HG03280 (cell line): ENCODE data around the gene AGRN.
"Not testable (repeated sequence)": the region's sequence is repeated elsewhere in the genome, so short reads cannot be mapped to it uniquely, and the experiment has no call there.

Source experiments
- ATAC-seq: cut with Tn5 transposase; IDR thresholded peaks from one replicate; pipeline ENCODE4 v1.9.1; 2021; ENCODE audit warnings: mild to moderate bottlenecking, moderate library complexity; ENCODE audit not compliant: unreplicated experiment

AGRN gene

DNA sequence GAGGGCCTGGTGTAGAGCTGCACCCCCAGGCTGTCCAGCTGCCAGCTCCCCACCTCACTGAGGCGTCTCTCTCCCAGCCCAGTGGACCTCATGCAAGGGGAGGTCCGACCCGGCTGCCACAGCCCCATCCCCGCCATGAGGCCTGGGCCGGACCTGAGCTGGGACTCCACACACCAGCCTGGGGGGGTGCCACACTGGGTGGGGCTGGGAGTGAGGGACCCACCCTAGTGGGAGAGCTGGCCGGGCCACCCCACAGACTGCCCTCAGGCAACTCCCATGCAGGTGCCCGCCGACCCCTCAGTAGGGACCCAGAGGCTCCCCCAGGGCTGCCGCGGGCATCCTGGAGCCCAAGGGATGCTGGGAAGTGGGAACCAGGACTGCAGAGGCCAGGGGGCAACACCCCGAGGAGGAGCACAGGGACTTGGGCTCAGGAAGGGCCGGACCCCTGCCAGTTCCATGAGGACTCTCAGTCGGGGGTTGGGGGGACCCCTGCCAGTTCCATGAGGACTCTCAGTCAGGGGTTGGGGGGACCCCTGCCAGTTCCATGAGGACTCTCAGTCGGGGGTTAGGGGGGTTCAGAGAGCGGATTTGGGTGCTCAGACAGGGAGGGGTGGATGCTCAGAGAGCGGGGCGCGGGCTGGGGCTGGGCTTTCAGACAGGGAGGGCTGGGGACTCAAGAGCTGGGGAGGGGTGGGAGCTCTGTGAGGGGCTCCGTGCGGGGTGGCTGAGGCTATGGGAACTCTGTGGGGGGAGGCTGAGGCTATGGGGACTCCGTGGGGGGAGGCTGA is 55.4 kb downstream of the AGRN start:
- no peak for ATAC-seq

DNA sequence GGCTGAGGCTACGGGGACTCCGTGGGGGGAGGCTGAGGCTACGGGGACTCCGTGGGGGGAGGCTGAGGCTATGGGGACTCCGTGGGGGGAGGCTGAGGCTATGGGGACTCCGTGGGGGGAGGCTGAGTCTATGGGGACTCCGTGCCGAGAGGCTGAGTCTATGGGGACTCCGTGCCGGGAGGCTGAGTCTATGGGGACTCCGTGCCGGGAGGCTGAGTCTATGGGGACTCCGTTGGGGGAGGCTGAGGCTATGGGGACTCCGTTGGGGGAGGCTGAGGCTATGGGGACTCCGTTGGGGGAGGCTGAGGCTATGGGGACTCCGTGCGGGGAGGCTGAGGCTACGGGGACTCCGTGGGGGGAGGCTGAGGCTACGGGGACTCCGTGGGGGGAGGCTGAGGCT is 57.5 kb downstream of the AGRN start:
- not testable (repeated sequence) for ATAC-seq

DNA sequence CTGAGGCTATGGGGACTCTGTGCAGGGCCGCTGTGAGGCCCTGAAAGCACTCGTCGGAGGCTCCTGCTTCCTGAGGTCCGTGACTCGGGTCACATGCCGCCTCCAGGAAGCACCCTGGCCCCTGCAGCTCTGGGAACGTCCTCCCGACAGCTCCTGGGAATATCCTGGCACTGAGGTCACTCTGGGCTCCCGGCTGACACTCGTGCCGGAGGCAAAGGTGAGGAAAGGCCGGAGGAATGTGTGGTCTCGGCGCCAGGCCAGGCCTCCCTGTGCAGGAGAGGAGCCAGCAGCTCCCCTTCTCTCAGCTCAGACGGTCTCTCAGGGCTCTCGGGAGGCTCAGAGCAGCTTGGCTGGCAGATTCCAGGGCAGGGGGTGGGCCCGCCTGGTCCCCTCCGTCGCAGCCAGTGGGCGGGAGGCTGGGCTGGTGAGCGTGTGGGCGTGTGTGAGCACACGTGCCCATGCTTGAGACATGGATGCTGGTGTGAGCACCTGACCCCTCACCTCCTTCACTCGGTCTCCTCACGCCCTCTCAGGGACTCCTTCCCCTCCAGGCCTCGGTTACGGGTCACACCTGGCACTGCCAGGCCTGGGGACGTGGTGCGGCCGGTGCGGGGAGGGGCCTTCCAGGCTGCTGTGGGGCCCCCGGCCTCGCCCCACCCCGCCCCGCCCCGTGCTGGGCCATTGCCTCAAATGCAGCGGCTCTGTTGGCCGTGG is 59.6 kb downstream of the AGRN start:
- ATAC-seq = no peak

DNA sequence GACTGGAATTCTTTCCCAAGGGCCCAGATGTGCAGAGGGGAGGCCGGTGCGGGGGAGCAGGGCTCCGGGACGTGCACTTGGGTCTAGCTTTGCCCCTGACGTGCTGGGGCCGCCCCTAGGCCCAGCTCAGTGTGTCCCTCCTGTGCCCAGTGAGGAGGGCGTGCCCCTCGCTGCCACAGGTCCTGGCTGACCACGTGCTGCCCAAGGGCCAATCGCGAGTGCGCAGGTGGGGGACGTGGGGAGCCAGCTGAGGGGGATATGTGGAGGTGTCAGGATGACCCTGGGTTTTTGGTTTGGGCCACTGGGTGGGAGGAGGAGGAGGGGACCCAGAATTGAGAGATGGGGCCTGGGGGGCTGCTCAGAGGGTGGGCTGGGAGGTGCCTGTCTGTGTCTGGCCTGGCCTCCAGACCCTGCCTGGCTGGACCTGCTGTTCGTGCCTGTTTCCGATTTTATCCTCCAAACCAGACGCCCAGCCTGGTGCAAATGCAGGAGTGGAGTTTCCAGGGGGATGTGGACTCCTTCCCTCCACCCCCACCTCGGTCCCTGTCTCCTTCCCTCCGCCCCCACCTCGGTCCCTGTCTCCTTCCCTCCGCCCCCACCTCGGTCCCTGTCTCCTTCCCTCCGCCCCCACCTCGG is 60.3 kb downstream of the AGRN start:
- no peak for ATAC-seq

DNA sequence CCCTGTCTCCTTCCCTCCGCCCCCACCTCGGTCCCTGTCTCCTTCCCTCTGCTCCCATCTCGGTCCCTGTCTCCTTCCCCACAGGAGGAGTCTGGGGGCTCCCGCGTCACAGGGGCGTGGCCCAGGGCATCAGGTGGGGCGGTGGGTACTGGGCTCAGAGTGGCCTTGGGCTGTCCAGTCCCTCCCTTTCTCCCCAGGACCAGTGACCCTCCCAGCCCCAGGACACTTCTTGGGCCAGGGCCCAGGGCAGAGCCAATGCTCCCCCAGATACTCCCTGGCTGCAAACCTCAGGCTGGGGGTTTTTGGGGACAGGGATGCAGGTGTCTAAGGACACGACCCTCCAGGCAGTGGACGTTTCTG is 61.0 kb downstream of the AGRN start:
- no peak for ATAC-seq

DNA sequence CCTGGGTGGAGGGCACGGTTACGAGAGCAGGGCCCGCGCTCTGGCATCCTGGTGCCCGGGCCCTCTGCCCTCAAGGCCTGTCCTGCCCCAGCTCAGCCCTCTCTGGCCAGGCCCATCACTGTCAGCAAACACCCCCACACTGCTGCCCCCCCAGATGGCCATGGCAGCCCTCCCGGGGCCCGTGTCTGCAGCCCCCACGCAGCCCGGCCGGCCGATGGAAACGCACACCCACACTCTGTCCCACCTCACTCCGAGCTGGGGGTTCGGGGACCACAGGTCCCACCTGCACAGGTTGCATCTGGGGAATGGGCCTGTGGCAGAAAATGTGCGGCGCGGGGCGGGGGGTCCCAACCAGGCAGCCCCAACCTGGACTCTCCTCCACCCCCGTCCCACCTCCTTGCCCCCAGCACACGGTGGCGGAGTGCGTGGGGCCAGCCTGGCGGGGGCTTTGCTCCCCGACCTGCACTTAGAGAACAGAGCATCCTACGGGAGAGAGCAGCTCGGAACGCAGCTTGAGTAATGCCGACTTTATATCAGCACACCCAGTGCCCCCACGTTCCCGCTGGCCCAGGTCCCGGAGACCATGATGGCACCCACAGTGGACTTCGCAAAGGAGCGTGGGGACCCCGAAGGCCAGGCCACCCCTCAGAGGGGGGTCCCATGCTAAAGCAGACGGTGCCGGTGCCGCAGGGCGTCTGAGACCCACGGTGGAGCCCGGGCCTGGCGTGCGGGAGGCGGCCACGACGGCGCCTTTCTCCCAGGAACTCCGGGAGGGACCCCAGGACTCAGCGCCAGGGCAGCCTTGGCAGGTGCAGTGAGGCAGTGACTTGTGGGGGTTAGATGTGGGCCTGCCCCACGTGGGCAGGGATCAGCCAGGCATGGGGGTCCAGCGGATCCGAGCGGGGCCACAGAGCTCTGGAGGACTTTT is 61.7 kb downstream of the AGRN start:
- no peak for ATAC-seq

DNA sequence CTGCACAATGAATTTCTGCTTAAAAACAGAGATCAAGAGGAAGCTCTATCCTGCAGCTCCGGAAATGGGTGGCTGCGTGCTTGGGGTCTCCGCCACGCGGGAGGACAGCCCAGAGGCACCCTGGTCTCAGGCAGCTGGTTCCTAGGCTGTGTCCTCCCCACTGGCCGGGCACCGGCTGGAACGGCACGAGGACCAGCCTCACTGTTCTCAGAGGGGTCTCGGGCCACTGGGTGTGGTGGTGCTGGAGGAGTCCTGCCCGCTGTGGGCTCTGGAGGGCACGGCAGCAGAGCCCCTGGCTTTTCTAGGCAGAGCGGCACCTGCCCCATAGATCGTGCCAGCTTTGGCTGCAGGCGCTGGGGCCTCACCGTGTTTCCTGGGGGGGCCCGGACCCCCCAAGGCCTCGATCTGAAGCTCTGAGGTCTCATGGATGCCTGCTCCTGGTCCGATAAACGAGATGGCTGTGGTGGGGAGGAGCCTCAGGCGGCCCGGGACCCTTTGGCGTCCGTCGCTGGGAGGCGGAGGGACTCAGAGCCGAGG is 62.4 kb downstream of the AGRN start:
- ATAC-seq = no peak

DNA sequence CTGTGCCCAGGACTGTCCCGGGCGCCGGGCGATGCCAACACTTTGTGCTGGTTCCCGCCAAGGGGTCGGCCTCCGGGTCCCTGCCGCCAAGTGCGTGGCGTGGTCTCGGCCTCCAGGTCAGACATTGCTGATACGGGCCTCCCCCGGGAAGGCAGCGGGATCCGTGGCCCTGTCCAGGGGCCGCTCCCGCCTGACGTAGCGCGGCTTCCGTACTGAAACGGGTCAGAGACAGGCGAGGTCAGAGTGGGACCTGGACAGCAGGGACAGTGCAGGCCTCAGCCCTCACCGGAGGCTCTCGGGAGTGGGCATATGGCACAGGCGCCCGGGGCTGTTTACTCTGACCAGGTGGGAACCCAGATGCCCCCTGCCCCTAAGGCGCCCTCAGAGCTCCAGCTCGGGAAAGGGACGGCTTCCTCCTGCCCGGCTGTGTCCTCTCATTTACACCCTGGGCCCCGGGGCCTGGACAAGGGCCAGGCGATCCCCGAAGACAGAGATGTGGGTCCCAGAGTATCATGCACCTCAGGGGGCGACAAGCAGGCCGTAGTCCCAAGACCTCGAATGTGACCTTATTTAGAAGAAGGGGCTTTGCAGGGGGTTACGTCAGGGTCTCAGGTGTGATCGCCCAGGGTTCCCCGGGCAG is 63.0 kb downstream of the AGRN start:
- ATAC-seq = no peak

DNA sequence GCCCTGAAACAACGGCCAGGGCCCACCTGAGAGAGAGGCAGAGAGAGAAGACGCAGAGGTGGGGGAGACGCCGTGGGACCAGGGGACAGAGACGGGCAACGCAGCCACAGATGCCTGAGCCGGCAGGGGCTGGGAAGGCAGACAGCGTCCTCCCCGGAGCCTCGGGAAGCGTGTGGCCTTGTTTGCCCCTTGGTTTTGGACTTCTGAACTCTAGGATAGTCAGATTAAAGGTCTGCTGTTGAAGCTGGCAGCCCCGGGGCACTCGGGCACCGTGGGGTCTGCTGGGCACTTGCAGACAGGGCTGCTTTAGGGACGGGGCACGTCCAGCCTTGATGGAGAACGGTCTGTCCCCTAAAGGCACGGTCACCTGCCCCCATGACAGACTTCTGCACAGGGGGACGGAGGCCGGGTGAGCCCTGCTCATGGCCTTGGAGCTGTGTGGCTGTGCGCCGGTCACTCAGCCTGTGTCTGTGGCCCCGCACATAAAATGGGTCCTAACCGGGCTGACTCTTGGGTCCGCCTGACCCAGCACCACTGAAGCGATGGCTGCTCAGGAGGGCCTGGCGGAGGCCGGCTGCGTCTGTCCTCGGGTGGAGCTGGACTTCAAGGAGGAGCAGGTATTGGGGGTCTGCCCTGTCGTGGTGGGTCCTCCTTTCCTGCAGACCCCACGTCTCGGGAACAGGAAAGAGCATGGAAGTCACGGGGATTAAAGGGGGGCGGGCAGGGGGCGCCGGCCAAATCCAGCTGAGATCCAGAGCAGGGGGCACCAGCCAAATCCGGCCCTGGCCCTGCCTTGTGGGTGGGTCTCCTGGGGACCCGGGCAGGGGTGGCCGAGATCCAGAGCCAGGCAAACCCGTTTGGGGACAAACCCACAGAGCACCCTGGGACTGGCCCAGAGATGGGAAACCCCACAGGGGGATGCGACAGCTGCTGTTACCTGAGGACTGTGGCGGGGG is 63.8 kb downstream of the AGRN start:
- ATAC-seq = no peak

DNA sequence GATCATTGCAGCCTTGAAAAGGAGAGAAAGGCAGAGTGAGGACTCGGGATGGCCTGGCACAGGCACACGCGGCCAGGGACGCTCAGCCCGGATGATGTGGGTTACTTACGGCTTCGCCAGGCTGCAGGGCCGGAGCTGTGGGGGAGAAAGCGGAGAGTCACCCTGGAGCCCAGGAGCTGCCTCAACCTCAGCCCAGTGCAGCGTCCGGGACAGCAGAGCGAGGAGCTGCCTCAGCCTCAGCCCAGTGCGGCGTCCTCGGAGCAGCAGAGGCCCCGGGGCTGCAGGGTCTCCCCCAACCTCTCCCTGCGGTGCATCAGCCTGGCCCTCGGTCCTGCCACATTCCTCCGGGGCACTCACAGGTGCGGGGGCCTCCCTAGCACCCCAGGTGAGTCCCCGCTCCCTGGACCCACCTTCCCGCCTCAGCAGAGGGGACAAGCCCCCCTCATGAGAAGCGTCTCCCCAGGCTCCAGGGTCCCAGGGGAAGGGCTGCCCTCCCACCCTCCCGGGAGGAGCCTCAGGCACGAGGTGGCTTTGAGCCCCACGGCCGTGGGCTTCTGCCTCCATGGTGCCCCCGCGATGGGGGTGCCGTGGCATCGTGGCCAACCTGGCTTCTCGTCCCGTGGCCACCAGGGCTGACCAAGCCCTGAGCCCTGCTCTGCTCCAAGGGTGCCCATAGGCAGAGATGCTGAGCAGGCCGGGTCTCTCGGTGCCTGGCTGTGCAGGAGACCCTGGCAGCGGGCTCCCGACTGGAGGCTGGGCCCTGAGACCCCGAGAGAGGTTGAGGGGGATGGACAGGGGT is 64.7 kb downstream of the AGRN start:
- no peak for ATAC-seq

DNA sequence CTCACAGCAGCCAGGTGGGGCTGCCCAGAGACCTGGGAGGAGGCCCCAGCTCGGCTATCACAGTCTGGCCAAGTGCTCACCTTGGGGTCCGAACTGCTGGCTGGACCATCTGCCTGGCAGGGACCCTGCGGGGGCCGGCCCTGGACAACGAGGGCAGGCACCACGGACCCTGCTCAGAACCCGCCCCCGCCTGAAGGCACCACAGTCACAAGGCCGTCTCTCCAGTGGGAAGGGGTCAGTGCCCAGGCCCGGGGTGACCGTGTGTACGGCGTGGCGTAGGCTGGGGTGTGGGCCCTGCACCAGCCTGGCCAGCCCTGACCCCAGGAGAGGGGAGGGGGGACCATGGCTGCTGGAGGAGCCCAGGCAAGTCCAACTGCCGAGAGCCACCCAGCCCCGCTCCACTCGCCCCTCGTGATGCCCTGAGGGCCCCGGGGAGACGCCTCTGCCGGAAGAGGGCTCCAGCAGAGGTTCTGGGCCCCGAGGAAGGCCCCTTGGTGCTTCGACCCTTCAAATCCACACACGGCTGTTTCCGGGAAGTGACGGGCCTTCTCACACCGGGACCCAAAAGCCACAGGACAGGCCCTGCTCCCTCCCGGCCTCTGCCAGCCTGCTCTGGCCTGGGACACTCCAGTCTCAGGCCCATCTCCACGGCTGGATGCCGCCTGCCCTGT is 65.4 kb downstream of the AGRN start:
- no peak for ATAC-seq

DNA sequence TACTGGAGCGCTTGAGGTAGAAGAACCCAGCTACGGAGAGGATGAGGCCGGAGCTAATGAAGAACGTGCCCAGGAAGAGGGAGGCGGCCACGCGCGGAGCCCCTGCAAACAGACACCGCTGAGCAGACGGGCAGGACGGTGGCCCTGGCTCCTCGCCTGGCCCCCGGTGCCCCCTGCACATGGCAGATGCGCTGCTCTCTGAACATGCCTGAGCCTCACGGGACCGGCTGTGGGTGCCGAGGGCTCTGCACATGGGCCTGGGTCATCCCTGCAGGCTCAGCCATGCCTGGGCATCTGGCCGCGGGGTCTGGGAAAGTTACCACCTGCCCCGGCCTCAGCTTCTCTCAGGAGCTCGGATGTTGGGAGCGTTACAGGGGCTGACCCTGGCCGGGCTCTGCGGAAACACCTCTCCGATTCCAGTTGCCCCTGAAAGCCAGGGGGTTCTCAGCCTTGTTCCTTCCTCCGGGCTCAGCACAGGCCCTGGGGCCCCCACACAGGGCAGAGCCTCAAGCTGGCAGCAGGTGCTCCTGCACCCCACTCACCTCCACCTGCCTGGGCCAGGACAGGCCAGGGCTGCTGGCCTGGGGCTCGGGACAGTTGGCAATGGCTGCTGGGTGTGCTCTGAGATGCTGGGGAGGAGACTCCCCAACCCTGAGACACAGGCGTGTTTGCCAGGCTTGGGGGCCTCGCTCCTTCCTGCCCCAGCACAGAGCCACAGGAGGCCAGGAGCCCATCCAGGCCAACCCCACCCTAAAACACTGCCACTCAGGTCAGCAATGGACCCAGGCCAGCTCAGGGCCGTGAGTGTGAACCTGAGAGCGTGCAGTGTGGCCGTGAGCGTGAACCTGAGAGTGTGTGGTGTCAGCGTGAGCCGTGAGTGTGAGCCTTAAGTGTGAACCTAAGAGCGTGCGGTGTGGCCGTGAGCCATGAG is 66.3 kb downstream of the AGRN start:
- ATAC-seq = no peak

DNA sequence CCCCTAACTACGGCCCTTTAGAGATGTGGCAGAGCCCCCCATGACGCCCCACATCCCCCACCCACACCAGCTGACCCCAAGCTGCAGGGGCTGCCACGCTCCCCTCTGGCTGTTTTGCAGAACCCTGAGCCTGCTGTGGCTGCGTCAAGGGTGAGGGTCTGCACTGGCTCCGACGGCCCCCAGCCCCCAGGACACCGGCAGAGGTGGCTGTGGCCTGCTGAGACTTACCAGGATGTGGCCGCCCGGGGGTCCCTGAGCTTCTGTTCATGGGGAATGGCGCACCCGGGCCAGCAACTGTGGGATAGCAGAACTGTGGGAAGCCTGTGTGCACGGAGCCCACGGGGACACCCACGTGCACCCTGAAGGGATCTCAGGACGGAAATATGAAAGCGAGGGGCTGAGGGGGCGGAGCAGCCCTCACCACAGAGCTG is 67.0 kb downstream of the AGRN start:
- ATAC-seq = no peak

DNA sequence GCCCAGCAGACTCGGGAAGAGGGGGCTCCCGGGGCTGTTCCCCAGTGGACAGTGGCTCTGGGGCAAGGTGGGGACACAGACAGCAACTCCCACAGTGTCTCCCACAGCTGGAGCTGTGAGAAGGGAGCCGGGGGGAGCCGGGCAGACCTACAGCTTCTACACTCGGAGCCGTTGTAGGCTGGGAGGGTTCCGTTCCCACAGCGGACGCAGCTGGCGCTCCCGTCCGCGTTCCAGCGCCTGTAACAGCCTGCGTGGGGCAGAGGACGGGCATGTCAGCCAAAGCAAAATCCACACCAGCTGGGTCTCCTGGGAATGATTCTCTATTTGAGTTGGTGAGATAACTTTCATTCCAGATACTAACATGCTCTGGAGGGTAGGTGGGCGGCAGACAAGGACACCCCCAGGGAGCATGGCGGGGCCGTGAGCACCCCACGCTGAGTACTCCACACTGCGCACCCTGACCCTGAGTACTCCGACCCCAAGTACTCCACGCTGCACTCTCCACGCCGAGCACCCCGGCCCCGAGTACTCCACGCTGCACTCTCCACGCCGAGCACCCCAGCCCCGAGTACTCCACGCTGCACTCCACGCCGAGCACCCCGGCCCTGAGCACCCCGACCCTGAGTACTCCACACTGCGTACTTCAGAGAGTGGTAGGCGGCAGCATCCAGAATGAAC is 67.6 kb downstream of the AGRN start:
- ATAC-seq = no peak

DNA sequence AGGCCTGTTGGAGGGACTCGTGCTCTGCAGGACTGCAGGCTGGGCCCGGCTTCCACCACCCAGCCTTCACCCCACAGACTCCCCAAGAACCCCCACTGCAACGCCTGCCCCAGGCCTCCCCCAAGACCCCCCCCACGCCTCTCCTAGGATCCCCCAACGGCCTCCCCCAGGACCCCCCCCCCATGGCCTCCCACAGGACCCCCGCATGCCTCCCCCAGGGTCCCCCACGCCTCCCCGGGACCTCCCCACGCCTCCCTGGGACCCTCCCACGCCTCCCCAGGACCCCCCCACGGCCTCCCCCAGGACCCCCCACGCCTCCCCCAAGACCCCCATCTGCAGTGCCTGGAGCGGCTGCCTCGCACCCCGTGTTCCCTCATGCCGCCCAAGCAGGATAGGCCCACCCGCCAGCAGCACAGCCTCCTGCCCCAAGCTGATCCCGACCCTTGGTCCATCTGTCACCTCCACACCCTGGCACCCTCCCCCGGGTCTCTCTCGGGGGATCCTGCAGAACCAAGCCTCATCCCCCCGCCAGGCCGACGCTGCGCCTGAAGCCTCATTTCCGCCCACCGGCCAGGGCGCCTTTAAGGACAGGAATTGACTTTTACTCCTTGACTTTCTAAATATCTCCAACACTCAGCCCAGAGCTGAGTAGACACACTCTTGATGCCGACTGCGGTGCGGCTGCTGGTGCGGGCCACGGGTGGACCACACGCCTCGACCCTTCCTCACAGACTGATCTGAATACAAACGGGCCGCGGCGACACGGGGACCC is 68.3 kb downstream of the AGRN start:
- ATAC-seq = no peak
